ENCODE results near the gene HTRA2. TPM values are rescaled to one million over a fixed set of nuclear protein-coding genes. Genes with fewer than 3 reads are reported as not detected.

HTRA2 gene
- total and polyA plus RNA-seq, 12 donors, result 19.1 to 47.4 (median 36.7) TPM

DNA sequence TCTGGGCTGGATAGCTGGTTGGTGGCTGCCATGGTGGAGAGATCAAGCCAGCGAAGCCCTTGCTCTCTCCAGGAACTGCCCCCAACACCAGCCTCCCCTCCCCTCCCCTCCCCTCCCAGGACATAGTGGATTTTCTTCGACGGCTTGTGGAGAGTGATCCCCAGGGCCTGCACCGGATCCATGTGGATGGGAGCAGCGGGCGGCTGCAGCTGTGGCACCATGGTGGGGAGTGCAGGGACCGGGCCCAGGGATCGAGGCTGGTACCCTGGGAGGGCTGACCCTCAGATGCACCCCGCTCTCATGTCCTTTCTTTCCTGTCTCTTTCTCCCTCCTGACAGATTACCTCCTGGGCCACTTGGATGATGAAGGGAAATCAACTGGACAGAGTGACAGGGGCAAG is 39.8 kb upstream of the HTRA2 start:
- no peak for DNase-seq
- no peaks in the 10 kb centered on the region for H3K27me3 ChIP-seq
- H3K9me3 ChIP-seq (replicated peaks in 1 of 3), result no peaks in the 10 kb centered on the region
- H3K4me3 ChIP-seq, result no peak overlapping the region
- H3K36me3 ChIP-seq (replicated peaks in 1 of 2), result peaks cover 0 to 60% of the 10 kb centered on the region in 2 donors
- TF ChIP-seq, protein P1, sequence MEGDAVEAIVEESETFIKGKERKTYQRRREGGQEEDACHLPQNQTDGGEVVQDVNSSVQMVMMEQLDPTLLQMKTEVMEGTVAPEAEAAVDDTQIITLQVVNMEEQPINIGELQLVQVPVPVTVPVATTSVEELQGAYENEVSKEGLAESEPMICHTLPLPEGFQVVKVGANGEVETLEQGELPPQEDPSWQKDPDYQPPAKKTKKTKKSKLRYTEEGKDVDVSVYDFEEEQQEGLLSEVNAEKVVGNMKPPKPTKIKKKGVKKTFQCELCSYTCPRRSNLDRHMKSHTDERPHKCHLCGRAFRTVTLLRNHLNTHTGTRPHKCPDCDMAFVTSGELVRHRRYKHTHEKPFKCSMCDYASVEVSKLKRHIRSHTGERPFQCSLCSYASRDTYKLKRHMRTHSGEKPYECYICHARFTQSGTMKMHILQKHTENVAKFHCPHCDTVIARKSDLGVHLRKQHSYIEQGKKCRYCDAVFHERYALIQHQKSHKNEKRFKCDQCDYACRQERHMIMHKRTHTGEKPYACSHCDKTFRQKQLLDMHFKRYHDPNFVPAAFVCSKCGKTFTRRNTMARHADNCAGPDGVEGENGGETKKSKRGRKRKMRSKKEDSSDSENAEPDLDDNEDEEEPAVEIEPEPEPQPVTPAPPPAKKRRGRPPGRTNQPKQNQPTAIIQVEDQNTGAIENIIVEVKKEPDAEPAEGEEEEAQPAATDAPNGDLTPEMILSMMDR (IDR thresholded peaks at IDR 0.05), result no peak
- TF ChIP-seq POLR2A (IDR thresholded peaks at IDR 0.05), result no peak
- intact Hi-C loops (cut with DNase I), result loop anchor here in 1 of 2 donors (5.0 kb wide), 1 partner anchor 37 kb away; the partner anchor contains the start of genes AUP1, DQX1 and HTRA2
- H3K4me1 ChIP-seq (replicated peaks in 1 of 2), result no peaks in the 10 kb centered on the region
- no peak overlapping the region for H3K27ac ChIP-seq
- 82 to 96% (median 94%) methylated on average over 2 to 9 of the region's 9 CpGs for WGBS, 4 donors

DNA sequence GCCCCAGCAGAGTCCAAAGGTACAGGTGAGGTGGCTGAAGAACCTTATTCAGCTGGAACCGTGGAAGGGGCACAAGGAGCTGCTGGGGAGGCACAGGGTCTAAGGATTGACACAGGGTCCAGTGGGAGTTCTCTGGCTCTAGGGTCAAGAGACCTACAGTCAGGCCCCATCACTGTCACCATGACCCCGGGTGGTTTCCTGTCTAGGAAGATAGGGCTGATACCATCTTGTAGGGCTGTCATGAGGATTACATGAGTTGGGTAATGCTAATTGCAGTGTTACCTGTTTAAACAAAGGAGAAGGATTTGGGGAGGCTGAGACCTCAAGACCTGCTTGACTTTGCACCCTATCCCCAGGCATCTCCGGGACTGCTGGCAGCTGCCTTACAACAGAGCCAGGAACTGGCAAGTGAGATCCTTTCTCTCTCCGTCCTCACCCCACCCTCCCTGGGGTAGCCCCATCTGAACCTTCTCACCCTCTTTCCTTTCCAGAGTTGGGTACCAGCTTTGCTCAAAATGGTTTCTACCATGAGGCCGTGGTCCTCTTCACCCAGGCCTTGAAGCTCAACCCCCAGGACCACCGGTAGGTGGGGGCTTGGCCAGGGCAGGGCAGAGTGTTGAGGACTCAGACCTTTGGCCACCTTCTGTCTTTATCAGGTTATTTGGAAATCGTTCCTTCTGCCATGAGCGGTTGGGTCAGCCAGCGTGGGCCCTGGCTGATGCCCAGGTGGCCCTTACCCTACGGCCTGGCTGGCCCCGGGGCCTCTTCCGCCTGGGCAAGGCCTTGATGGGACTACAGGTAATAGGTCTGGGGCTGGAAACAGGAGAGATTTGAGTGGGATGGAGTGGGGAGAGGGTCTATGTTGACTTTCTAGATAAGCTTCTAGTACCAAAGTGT is 37.8 kb upstream of the HTRA2 start:
- no peaks in the 10 kb centered on the region for H3K27me3 ChIP-seq
- H3K9me3 ChIP-seq (replicated peaks in 1 of 3), result no peaks in the 10 kb centered on the region
- WGBS, 4 donors, result 91 to 95% (median 94%) methylated on average over 7 to 12 of the region's 12 CpGs
- intact Hi-C loops (cut with DNase I), result no loop called here
- H3K4me3 ChIP-seq, result no peak overlapping the region
- TF ChIP-seq, protein P1 (IDR thresholded peaks at IDR 0.05), result no peak
- no peak for TF ChIP-seq POLR2A (IDR thresholded peaks at IDR 0.05)
- peaks cover 0 to 48% of the 10 kb centered on the region in 2 donors for H3K36me3 ChIP-seq (replicated peaks in 1 of 2)
- DNase-seq, result no peak
- H3K4me1 ChIP-seq (replicated peaks in 1 of 2), result no peaks in the 10 kb centered on the region
- no peak overlapping the region for H3K27ac ChIP-seq

DNA sequence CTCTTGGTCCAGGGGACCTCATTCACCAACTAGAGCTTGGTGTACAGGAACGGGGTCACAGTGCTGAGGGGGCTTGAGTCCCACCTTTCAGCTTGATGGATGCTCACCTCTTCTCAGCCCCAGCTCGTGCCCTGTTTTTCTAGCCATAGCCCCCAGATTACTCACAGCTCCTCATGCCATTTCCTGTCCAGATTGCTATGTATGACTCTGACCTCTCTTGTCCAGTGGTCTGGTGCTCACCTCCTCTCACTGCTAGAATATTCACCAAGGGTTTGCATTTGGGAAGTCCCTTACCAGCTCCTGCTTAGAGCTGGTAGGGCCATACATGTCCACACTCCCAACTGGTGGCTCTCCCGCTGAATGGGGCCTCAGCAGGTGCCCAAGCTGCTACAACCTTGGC is 36.2 kb upstream of the HTRA2 start:
- TF ChIP-seq, protein P1 (IDR thresholded peaks at IDR 0.05), result no peak
- no peak for TF ChIP-seq POLR2A (IDR thresholded peaks at IDR 0.05)
- intact Hi-C loops (cut with DNase I), result no loop called here
- DNase-seq, result no peak
- Histone ChIP-seq H3K4me3 (no peak overlapping the region), H3K9me3 (replicated peaks in 1 of 3) (no peaks in the 10 kb centered on the region), H3K4me1 (replicated peaks in 1 of 2) (peaks cover 6 to 14% of the 10 kb centered on the region in 2 donors), H3K27ac (no peak overlapping the region), H3K27me3 (peaks cover 12% of the 10 kb centered on the region), H3K36me3 (replicated peaks in 1 of 2) (peaks cover 0 to 44% of the 10 kb centered on the region in 2 donors)
- WGBS, 4 donors, result 86 to 100% (median 92%) methylated on average over 3 of the region's 3 CpGs

DNA sequence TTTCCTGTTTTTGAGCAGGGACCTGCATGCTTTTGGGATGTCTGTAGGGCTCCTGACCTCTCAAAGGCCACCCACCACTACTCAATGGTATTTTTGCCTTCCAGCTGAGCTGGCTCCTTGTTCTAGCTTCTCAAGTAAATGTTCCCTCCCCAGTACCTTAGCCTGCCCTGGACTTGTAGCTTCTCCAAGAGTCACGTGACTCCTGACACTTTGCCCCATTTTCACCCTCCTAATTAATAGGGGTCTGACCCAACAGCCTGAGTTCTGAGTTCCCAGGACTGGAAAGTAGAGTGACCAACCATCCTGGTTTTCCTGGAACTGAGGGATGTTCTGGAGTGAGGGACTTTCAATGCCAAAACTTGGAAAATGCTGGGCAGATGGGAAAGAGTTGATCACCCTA is 34.3 kb upstream of the HTRA2 start:
- 83 to 100% (median 90%) methylated on average over 1 of the region's 1 CpG for WGBS, 4 donors
- no peak for DNase-seq
- H3K9me3 ChIP-seq (replicated peaks in 1 of 3), result no peaks in the 10 kb centered on the region
- TF ChIP-seq, protein P1 (IDR thresholded peaks at IDR 0.05), result no peak
- no peak for TF ChIP-seq POLR2A (IDR thresholded peaks at IDR 0.05)
- intact Hi-C loops (cut with DNase I), result no loop called here
- peaks cover 6 to 25% of the 10 kb centered on the region in 2 donors for H3K4me1 ChIP-seq (replicated peaks in 1 of 2)
- no peak overlapping the region for H3K4me3 ChIP-seq
- H3K36me3 ChIP-seq (replicated peaks in 1 of 2), result peaks cover 0 to 36% of the 10 kb centered on the region in 2 donors
- peaks cover 29% of the 10 kb centered on the region for H3K27me3 ChIP-seq
- no peak overlapping the region for H3K27ac ChIP-seq
